Esophagus squamous epithelium (tissue), 5 donors: ENCODE measurements around the gene TAOK3. TPM values are rescaled to one million over a fixed set of nuclear protein-coding genes. Genes with fewer than 3 reads are reported as not detected.
"Not testable (repeated sequence)": the region's sequence is repeated elsewhere in the genome, so short reads cannot be mapped to it uniquely, and the experiment has no call there.

Experiments
- DNase-seq: peaks from one replicate; lab custom pipeline; 2025; lab: John Stamatoyannopoulos, UW
- H3K27ac ChIP-seq, 4 donors: fragments of 200-600 bp; sonication (generic); one replicate each; pipeline ENCODE4 v1.5.1; 2016 to 2019; ENCODE audit warnings: mild to moderate bottlenecking in 1 of 4
- H3K27me3 ChIP-seq, 4 donors: fragments of 200-600 bp; sonication (generic); 1 replicate in 3 of 4; 2 replicates in 1 of 4; pipeline versions ENCODE4 v1.5.1 to v1.6.0; 2017 to 2021; ENCODE audit warnings: antibody characterized with exemption in 1 of 4
- H3K36me3 ChIP-seq, 3 donors: fragments of 200-600 bp; sonication (generic); one replicate each; pipeline ENCODE4 v1.5.1; 2016 to 2019
- H3K4me1 ChIP-seq, 3 donors: fragments of 200-600 bp; sonication (generic); one replicate each; pipeline ENCODE4 v1.5.1; 2017 to 2019
- H3K4me3 ChIP-seq, 4 donors: fragments of 200-600 bp; sonication (generic); 1 replicate in 3 of 4; 2 replicates in 1 of 4; pipeline ENCODE4 v1.5.1; 2016 to 2019; ENCODE audit warnings: mild to moderate bottlenecking in 2 of 4, moderate library complexity in 1 of 4
- H3K9me3 ChIP-seq, 3 donors: fragments of 200-600 bp; sonication (generic); one replicate each; pipeline ENCODE4 v1.5.1; 2016 to 2019
- CTCF ChIP-seq, 6 experiments: fragments of 450-650 bp in 4 of 6; fragments of 200-600 bp in 2 of 6; sonication (generic) in 2 of 6; IDR thresholded peaks; one replicate each; pipeline ENCODE4 v1.5.1; 2016 to 2019; ENCODE audit warnings: antibody characterized with exemption in 6 of 6, mild to moderate bottlenecking in 4 of 6, moderate library complexity in 4 of 6
- POLR2A ChIP-seq, 4 donors: fragments of 450-650 bp; IDR thresholded peaks; one replicate each; pipeline ENCODE4 v1.6.1; 2017; ENCODE audit warnings: antibody characterized with exemption in 4 of 4, mild to moderate bottlenecking in 4 of 4, moderate library complexity in 3 of 4
- WGBS, 2 donors: methylation state at CpG; one replicate each; pipeline ENCODE4 v1.1.5; 2018; 5-methylcytosine and 5-hydroxymethylcytosine counted together
- intact Hi-C: fragments of 100-400 bp; cut with DNase I; formaldehyde crosslinking; loops from one replicate; pipeline ENCODE4 v1.15.0; 2022
- total RNA-seq, 4 donors: library from RNA; depleted of rRNA; stranded (reverse); fragments of >200 nt; gene quantifications; one replicate each; pipeline ENCODE4 v1.1.0, GENCODE V29; 2016
- donor health status: DM: yes; HTN: yes; CAD: no.

TAOK3 gene
- total RNA-seq, 4 donors from 2014 or later: 13.7 to 27.7 (median 21.1) TPM

- no peak overlapping the region for H3K4me3 ChIP-seq
- H3K27ac ChIP-seq: no peak overlapping the region
- H3K27me3 ChIP-seq: no peaks in the 10 kb centered on the region
- H3K4me1 ChIP-seq: no peaks in the 10 kb centered on the region
- H3K9me3 ChIP-seq: no peaks in the 10 kb centered on the region
- H3K36me3 ChIP-seq: peaks cover 0 to 44% (median 0%) of the 10 kb centered on the region in 3 donors
- 67 to 92% methylated on average over 1 of the region's 1 CpG for WGBS, 2 donors
- intact Hi-C loops: no loop called here
- TF ChIP-seq CTCF (IDR thresholded peaks at IDR 0.05): no peak
- TF ChIP-seq POLR2A (IDR thresholded peaks at IDR 0.05): no peak
- no peak for DNase-seq
These were observed 116.4 kb downstream of the TAOK3 start for GRCh38 chr12:118256352-118256751.

- Histone ChIP-seq H3K36me3 (peaks cover 0 to 26% (median 0%) of the 10 kb centered on the region in 3 donors), H3K27ac (no peak overlapping the region), H3K27me3 (no peaks in the 10 kb centered on the region), H3K9me3 (no peaks in the 10 kb centered on the region), H3K4me1 (no peaks in the 10 kb centered on the region), H3K4me3 (no peak overlapping the region)
- WGBS, 2 donors: 94 to 100% methylated on average over 1 of the region's 1 CpG
- DNase-seq: no peak
- TF ChIP-seq POLR2A (IDR thresholded peaks at IDR 0.05) (no peak), CTCF (IDR thresholded peaks at IDR 0.05) (no peak)
- intact Hi-C loops: no loop called here
These were observed 123.2 kb downstream of the TAOK3 start for GRCh38 chr12:118249547-118249946.

GRCh38 chr12:118245886-118246285 is 126.8 kb downstream of the TAOK3 start:
- H3K36me3 ChIP-seq: peaks cover 0 to 35% (median 0%) of the 10 kb centered on the region in 3 donors
- DNase-seq, intact Hi-C loops, H3K27me3 ChIP-seq, H3K9me3 ChIP-seq, H3K27ac ChIP-seq, H3K4me1 ChIP-seq, H3K4me3 ChIP-seq: not testable (repeated sequence)
- WGBS, 2 donors: 95 to 96% methylated on average over 20 to 25 of the region's 26 CpGs

GRCh38 chr12:118238888-118239287 is 133.8 kb downstream of the TAOK3 start:
- Histone ChIP-seq H3K27ac (peak overlapping the region in 3 of 4 donors; percentile 71 to 75 (median 74)), H3K4me1 (peaks cover 8 to 47% (median 19%) of the 10 kb centered on the region in 3 donors), H3K9me3 (no peaks in the 10 kb centered on the region), H3K36me3 (peaks cover 0 to 40% (median 6%) of the 10 kb centered on the region in 3 donors), H3K27me3 (no peaks in the 10 kb centered on the region), H3K4me3 (no peak overlapping the region)
- intact Hi-C loops: no loop called here
- TF ChIP-seq CTCF (IDR thresholded peaks at IDR 0.05): no peak
- no peak for TF ChIP-seq POLR2A (IDR thresholded peaks at IDR 0.05)
- no peak for DNase-seq
- 85 to 95% methylated on average over 2 of the region's 2 CpGs for WGBS, 2 donors

GRCh38 chr12:118237908-118238307 is 134.8 kb downstream of the TAOK3 start:
- Histone ChIP-seq H3K36me3 (peaks cover 0 to 34% (median 6%) of the 10 kb centered on the region in 3 donors), H3K27ac (peak overlapping the region in 3 of 4 donors; percentile 71 to 75 (median 74)), H3K4me3 (no peak overlapping the region), H3K27me3 (no peaks in the 10 kb centered on the region), H3K4me1 (peaks cover 8 to 47% (median 19%) of the 10 kb centered on the region in 3 donors), H3K9me3 (no peaks in the 10 kb centered on the region)
- TF ChIP-seq POLR2A (IDR thresholded peaks at IDR 0.05): no peak
- TF ChIP-seq CTCF (IDR thresholded peaks at IDR 0.05): no peak
- intact Hi-C loops: no loop called here
- no peak for DNase-seq
- 19 to 52% methylated on average over 1 of the region's 1 CpG for WGBS, 2 donors
